ENCODE measurements around the gene AFF2.
"Not testable (repeated sequence)": the region's sequence is repeated elsewhere in the genome, so short reads cannot be mapped to it uniquely, and the experiment has no call there.

The AFF2 gene

GRCh38 chrX:148856505-148856904 lies 356.1 kb downstream of the AFF2 start:
- DNase-seq (ENCODE audit: low read depth) = no peak

GRCh38 chrX:148865277-148866210 lies 365.1 kb downstream of the AFF2 start:
- DNase-seq (ENCODE audit: low read depth) = no peak

- DNase-seq (ENCODE audit: low read depth) = no peak
These were observed 367.2 kb downstream of the AFF2 start for GRCh38 chrX:148867596-148867995.

GRCh38 chrX:148871422-148872160 lies 371.2 kb downstream of the AFF2 start:
- no peak for DNase-seq (ENCODE audit: low read depth)

GRCh38 chrX:148872161-148872535 lies 371.7 kb downstream of the AFF2 start:
- no peak for DNase-seq (ENCODE audit: low read depth)

- DNase-seq (ENCODE audit: low read depth) = no peak
These were observed 372.5 kb downstream of the AFF2 start for GRCh38 chrX:148872881-148873280.

- DNase-seq (ENCODE audit: low read depth) = no peak
These were observed 374.3 kb downstream of the AFF2 start for GRCh38 chrX:148874636-148875246.

- DNase-seq (ENCODE audit: low read depth) = no peak
These were observed 378.0 kb downstream of the AFF2 start for GRCh38 chrX:148878371-148878770.

- no peak for DNase-seq (ENCODE audit: low read depth)
These were observed 384.8 kb downstream of the AFF2 start for GRCh38 chrX:148885203-148885602.

GRCh38 chrX:148893395-148893794 lies 393.0 kb downstream of the AFF2 start:
- DNase-seq (ENCODE audit: low read depth) = no peak

GRCh38 chrX:148902581-148902980 lies 402.2 kb downstream of the AFF2 start:
- DNase-seq (ENCODE audit: low read depth) = no peak

GRCh38 chrX:148903176-148903575 lies 402.8 kb downstream of the AFF2 start:
- no peak for DNase-seq (ENCODE audit: low read depth)

GRCh38 chrX:148904421-148905111 lies 404.1 kb downstream of the AFF2 start:
- DNase-seq (ENCODE audit: low read depth) = no peak

GRCh38 chrX:148905400-148905799 lies 405.0 kb downstream of the AFF2 start:
- DNase-seq (ENCODE audit: low read depth) = no peak

GRCh38 chrX:148906628-148907027 lies 406.2 kb downstream of the AFF2 start:
- not testable (repeated sequence) for DNase-seq (ENCODE audit: low read depth)

- no peak for DNase-seq (ENCODE audit: low read depth)
These were observed 409.3 kb downstream of the AFF2 start for GRCh38 chrX:148909758-148910157.

GRCh38 chrX:148913971-148914370 lies 413.6 kb downstream of the AFF2 start:
- no peak for DNase-seq (ENCODE audit: low read depth)

GRCh38 chrX:148914783-148915182 lies 414.4 kb downstream of the AFF2 start:
- no peak for DNase-seq (ENCODE audit: low read depth)

- no peak for DNase-seq (ENCODE audit: low read depth)
These were observed 415.1 kb downstream of the AFF2 start for GRCh38 chrX:148915474-148915873.

GRCh38 chrX:148917441-148917840 lies 417.0 kb downstream of the AFF2 start:
- no peak for DNase-seq (ENCODE audit: low read depth)

- no peak for DNase-seq (ENCODE audit: low read depth)
These were observed 423.2 kb downstream of the AFF2 start for GRCh38 chrX:148923631-148924030.

- no peak for DNase-seq (ENCODE audit: low read depth)
These were observed 426.0 kb downstream of the AFF2 start for GRCh38 chrX:148926371-148926770.

Data from stimulated activated CD8-positive, alpha-beta memory T cell treated with anti-CD3 and anti-CD28 coated beads, Interleukin-15, amount 100 ng/mL, for 1 hour (primary cell).